Measurements from ENCODE around the gene RBM19.

The RBM19 gene

DNA sequence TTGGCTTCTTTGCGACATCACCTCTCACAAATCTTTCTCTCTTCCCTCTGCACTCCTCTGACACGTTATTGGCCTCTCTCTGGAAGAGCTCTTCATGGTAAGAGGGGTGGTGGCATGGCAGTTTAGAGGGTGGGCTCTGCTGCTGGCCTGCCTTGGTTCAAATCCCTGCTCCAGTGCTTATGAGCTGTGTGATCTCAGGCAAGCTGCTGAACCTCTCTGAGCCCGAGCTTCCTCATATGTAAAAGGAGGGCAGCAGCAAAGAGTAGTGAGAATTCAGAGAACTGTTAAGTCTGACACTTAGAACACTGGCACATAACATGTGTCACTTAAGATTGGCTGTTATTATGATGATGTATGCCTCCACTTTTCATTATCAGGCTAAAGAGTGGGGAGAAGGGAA is 118.3 kb downstream of the RBM19 start:
- no peak for DNase-seq (ENCODE audit: low read depth)
- TF ChIP-seq, protein P1, sequence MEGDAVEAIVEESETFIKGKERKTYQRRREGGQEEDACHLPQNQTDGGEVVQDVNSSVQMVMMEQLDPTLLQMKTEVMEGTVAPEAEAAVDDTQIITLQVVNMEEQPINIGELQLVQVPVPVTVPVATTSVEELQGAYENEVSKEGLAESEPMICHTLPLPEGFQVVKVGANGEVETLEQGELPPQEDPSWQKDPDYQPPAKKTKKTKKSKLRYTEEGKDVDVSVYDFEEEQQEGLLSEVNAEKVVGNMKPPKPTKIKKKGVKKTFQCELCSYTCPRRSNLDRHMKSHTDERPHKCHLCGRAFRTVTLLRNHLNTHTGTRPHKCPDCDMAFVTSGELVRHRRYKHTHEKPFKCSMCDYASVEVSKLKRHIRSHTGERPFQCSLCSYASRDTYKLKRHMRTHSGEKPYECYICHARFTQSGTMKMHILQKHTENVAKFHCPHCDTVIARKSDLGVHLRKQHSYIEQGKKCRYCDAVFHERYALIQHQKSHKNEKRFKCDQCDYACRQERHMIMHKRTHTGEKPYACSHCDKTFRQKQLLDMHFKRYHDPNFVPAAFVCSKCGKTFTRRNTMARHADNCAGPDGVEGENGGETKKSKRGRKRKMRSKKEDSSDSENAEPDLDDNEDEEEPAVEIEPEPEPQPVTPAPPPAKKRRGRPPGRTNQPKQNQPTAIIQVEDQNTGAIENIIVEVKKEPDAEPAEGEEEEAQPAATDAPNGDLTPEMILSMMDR (IDR thresholded peaks at IDR 0.05; ENCODE audit: control insufficient read depth, insufficient read depth, low read depth, low read length, missing control alignments): no peak
- H3K4me3 ChIP-seq (ENCODE audit: control insufficient read depth, low read depth, low read length): no peak overlapping the region

DNA sequence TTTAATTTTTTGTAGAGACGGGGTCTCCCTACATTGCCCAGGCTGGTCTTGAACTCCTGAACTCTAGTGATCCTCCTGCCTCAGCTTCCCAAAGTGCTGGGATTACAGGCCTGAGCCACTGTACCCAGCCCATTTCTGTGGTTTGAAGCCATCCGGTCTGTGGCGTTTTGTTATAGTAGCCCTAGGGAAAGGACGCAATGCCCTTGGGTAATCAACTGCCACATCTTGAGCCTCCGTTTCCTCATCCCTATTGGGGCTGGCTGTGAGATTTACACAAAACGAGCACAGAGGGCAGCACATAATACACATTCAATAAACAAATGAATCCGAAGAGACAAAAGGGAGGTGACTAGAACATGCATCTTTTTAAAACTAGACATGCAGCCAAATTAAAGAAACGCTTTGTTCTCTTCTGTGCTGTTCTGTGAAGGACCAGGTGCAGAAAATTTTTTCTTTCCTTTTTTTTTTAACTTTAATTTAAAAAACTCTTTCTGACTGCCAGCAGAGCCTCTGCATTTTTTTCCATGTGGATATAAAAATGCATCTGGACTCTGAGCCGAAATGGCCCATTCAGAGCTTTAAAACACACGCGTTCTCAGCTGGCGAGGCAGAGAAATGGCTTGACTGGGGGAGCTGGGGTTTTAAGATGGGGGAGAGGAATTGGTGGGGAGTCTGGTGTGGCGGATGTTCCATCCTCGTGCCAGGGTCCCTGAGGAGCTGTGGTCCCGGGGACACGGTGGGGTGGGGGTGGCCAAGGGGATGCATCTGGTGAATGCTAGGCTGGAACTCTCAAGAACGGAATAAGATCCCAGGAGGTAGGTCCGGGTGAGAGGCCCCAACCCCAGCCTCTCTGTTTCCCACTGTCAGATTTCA is 119.0 kb downstream of the RBM19 start:
- TF ChIP-seq, protein P1 (IDR thresholded peaks at IDR 0.05; ENCODE audit: control insufficient read depth, insufficient read depth, low read depth, low read length, missing control alignments): no peak
- H3K4me3 ChIP-seq (ENCODE audit: control insufficient read depth, low read depth, low read length): no peak overlapping the region
- DNase-seq (ENCODE audit: low read depth): no peak

DNA sequence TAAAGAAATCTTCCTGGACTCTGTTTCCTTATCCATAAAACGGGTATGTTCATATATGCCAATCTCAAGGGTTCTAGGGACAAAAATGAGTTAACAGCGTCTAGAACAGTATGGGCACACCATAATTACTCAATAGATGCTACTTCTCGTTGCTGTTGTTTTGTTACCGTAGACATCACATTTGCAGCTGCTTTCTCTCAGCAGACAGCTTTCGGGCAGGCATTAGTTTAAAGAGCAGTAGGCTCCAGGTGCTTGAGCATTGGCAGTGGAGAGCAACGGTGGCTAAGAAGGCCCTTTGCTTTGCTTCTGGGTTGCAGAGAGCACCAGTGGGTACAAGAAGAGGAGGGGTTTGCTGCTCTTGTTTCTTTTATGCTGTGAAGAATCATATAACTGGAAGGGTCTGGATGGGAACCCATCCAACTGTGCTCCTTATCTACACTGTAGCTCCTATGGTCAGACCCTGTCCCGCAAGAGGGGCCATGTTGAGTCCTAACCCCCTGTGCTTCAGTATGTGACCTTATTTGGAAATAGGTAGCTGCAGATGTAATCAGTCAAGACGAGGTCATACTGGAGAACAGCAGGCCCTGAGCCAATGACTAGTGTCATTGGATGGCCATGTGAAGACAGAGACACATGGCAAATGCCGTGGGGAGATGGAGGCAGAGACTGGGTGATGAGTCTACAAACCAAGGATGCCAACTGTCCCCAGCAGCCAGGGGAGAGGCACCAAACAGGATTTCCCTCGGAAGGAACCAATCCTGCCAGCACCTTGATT is 120.0 kb downstream of the RBM19 start:
- no peak overlapping the region for H3K4me3 ChIP-seq (ENCODE audit: control insufficient read depth, low read depth, low read length)
- DNase-seq (ENCODE audit: low read depth): no peak
- TF ChIP-seq, protein P1 (IDR thresholded peaks at IDR 0.05; ENCODE audit: control insufficient read depth, insufficient read depth, low read depth, low read length, missing control alignments): no peak

DNA sequence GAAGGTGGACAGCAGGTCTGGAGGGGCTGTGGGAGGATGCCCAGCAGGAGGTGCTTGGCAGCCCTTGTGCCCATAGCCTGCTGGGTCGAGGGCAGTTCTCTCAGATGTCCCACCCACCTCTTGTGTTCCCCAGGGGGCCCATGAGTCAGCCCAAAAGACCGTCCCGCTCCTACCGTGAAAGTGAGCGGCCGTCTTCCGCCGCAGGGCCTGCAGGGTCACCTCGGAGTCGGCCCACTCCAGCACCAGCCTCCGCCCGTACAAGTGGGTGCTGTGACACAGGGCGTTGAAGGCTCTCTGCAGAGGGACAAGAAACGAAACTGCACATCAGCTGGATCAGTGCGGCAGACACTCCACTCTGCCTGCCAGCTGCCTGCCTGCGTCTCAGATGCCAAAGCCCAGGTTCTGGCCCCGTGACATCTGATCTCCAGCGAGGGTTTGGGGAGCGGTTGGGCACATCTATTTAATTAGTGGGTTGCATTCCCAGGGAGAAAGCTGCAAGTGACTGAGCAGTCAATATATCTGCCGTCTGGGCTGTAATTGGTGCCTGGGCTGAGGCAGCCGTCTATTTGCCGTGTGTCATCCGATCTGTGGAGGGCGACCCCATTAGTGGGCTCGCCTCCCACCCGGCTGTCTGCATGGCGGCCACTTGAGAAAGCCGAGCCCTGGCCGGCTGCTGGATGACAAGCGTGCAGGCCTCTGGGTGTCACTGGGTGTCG is 121.5 kb downstream of the RBM19 start:
- DNase-seq (ENCODE audit: low read depth): no peak
- TF ChIP-seq, protein P1 (IDR thresholded peaks at IDR 0.05; ENCODE audit: control insufficient read depth, insufficient read depth, low read depth, low read length, missing control alignments): no peak
- no peak overlapping the region for H3K4me3 ChIP-seq (ENCODE audit: control insufficient read depth, low read depth, low read length)

DNA sequence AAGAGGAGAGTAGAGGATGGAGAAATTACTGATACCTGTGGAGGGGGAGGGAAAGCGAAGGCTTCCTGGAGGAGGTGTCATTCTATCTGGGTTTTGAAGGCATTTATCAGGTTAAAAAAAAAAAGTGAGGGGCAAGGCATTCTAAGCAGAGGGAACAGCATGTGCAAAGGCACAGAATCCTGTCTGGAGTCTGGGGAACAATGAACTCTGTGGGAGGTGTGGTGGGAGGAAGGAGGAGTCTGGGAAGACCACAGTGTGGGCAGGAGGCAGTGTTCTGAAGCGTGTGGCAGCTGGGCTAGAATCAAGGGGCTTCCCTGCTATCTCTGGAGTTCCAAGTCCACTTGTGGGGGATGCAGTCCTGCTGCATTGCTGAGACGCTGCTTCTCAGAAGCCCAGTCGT is 123.4 kb downstream of the RBM19 start:
- no peak overlapping the region for H3K4me3 ChIP-seq (ENCODE audit: control insufficient read depth, low read depth, low read length)
- TF ChIP-seq, protein P1 (IDR thresholded peaks at IDR 0.05; ENCODE audit: control insufficient read depth, insufficient read depth, low read depth, low read length, missing control alignments): no peak
- DNase-seq (ENCODE audit: low read depth): no peak

DNA sequence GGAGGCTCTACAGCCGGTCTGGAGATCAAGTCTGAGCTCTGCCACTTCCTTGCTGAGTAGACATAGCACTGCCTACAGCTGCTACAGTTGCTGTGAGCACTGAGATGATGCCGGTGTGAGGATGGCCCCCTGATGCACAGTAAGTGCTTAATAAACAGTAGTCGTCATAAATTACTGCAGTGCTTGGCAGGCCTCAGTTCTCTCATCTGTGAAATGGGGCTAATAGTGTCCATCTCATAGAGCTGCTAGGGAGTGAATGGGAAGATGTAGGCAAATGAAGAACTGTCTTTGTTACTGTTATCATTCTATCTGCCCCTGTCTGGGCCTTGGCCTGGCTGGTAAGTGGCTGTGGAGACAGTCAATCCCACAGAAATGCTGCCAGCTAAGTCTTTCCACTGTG is 124.3 kb downstream of the RBM19 start:
- no peak overlapping the region for H3K4me3 ChIP-seq (ENCODE audit: control insufficient read depth, low read depth, low read length)
- TF ChIP-seq, protein P1 (IDR thresholded peaks at IDR 0.05; ENCODE audit: control insufficient read depth, insufficient read depth, low read depth, low read length, missing control alignments): no peak
- no peak for DNase-seq (ENCODE audit: low read depth)
